ENCODE measurements around the gene LCN15.

- TF ChIP-seq CTCF (IDR thresholded peaks at IDR 0.05), result no peak
- TF ChIP-seq POLR2A (IDR thresholded peaks at IDR 0.05), result no peak
- no peak for TF ChIP-seq EP300 (IDR thresholded peaks at IDR 0.05)
These were observed 17.7 kb downstream of the LCN15 start for GRCh38 chr9:136746621-136747020.

Data from ovary (tissue), 3 donors.